Measurements from ENCODE around the gene ECI1. TPM values are rescaled to one million over a fixed set of nuclear protein-coding genes. Genes with fewer than 3 reads are reported as not detected.
A peak's percentile ranks its signal among the peaks of the same experiment; 100 is the strongest.

ECI1 gene
- total RNA-seq, 1 experiment from 2014 or later = 157 TPM

GRCh38 chr16:2226918-2227317 lies 24.5 kb downstream of the ECI1 start:
- H3K4me1 ChIP-seq = peaks cover 8% of the 10 kb centered on the region
- Mint-ChIP-seq H3K36me3 (ENCODE audit: insufficient read depth, unreplicated experiment) (peaks cover 14% of the 10 kb centered on the region), H3K27ac (ENCODE audit: unreplicated experiment) (no peak overlapping the region), H3K4me1 (ENCODE audit: low read depth, unreplicated experiment) (no peaks in the 10 kb centered on the region), H3K4me3 (ENCODE audit: unreplicated experiment) (no peak overlapping the region), H3K27me3 (ENCODE audit: insufficient read depth, unreplicated experiment) (no peaks in the 10 kb centered on the region), H3K9me3 (ENCODE audit: unreplicated experiment) (no peaks in the 10 kb centered on the region)
- no TSS peak for BruUV-seq (replicated peaks)
- no peaks in the 10 kb centered on the region; the same call in 1 of the 2 replicates for H3K36me3 ChIP-seq (ENCODE audit: control insufficient read depth, insufficient read depth, low read length)
- no peak for TF ChIP-seq CTCF (IDR thresholded peaks at IDR 0.05; ENCODE audit: insufficient read depth in 1 of 2, low read depth in 1 of 2, low read length in 1 of 2, severe bottlenecking in 1 of 2, unreplicated experiment in 1 of 2)
- ChIA-PET CTCF (interaction anchor here (0.6 to 1.1 kb wide), 2 partner anchors 20 to 311 kb away, joined by 3 to 4 read pairs; partner anchors contain the start of gene PDPK1), POLR2A (no interaction called here)
- intact Hi-C loops (cut with micrococcal nuclease; ENCODE audit: unreplicated experiment) = no loop called here
- H3K27me3 ChIP-seq (replicated peaks; ENCODE audit: control insufficient read depth, insufficient read depth, low read length) = no peaks in the 10 kb centered on the region
- H3K9me3 ChIP-seq = no peaks in the 10 kb centered on the region
- no peak for DNase-seq
- H3K4me3 ChIP-seq (ENCODE audit: low read depth, low read length) = no peak overlapping the region

- DNase-seq = no peak
- Mint-ChIP-seq H3K27ac (ENCODE audit: unreplicated experiment) (no peak overlapping the region), H3K4me1 (ENCODE audit: low read depth, unreplicated experiment) (no peaks in the 10 kb centered on the region), H3K4me3 (ENCODE audit: unreplicated experiment) (no peak overlapping the region), H3K27me3 (ENCODE audit: insufficient read depth, unreplicated experiment) (no peaks in the 10 kb centered on the region), H3K9me3 (ENCODE audit: unreplicated experiment) (no peaks in the 10 kb centered on the region), H3K36me3 (ENCODE audit: insufficient read depth, unreplicated experiment) (peaks cover 14% of the 10 kb centered on the region)
- intact Hi-C loops (cut with micrococcal nuclease; ENCODE audit: unreplicated experiment) = no loop called here
- TF ChIP-seq CTCF (IDR thresholded peaks at IDR 0.05; ENCODE audit: insufficient read depth in 1 of 2, low read depth in 1 of 2, low read length in 1 of 2, severe bottlenecking in 1 of 2, unreplicated experiment in 1 of 2) = no peak
- Histone ChIP-seq H3K4me1 (peaks cover 8% of the 10 kb centered on the region), H3K36me3 (ENCODE audit: control insufficient read depth, insufficient read depth, low read length) (no peaks in the 10 kb centered on the region; the same call in 1 of the 2 replicates), H3K4me3 (ENCODE audit: low read depth, low read length) (no peak overlapping the region), H3K9me3 (no peaks in the 10 kb centered on the region), H3K27me3 (replicated peaks; ENCODE audit: control insufficient read depth, insufficient read depth, low read length) (no peaks in the 10 kb centered on the region)
- ChIA-PET CTCF (interaction anchor here (0.6 to 1.1 kb wide), 2 partner anchors 21 to 311 kb away, joined by 3 to 4 read pairs; partner anchors contain the start of gene PDPK1), POLR2A (interaction anchor here (0.9 kb wide), 1 partner anchor 71 kb away, joined by 3 read pairs; the partner anchor contains the start of gene TRAF7)
- BruUV-seq (replicated peaks) = no TSS peak
Measured at GRCh38 chr16:2226245-2226793, 25.1 kb downstream of the ECI1 start.

- DNase-seq = peak; percentile 54 to 58
- H3K9me3 ChIP-seq = no peaks in the 10 kb centered on the region
- no peak for TF ChIP-seq CTCF (IDR thresholded peaks at IDR 0.05; ENCODE audit: insufficient read depth in 1 of 2, low read depth in 1 of 2, low read length in 1 of 2, severe bottlenecking in 1 of 2, unreplicated experiment in 1 of 2)
- Mint-ChIP-seq H3K9me3 (ENCODE audit: unreplicated experiment) (no peaks in the 10 kb centered on the region), H3K36me3 (ENCODE audit: insufficient read depth, unreplicated experiment) (peaks cover 14% of the 10 kb centered on the region), H3K27ac (ENCODE audit: unreplicated experiment) (peak overlapping the region; percentile 64), H3K4me3 (ENCODE audit: unreplicated experiment) (peak overlapping the region; percentile 81), H3K27me3 (ENCODE audit: insufficient read depth, unreplicated experiment) (no peaks in the 10 kb centered on the region), H3K4me1 (ENCODE audit: low read depth, unreplicated experiment) (no peaks in the 10 kb centered on the region)
- intact Hi-C loops (cut with micrococcal nuclease; ENCODE audit: unreplicated experiment) = loop anchor here (1.0 kb wide), 1 partner anchor 9 kb away; no protein-coding TSS in a partner anchor
- TSS peak; percentile 53 for BruUV-seq (replicated peaks)
- peak overlapping the region; percentile 79 for H3K4me3 ChIP-seq (ENCODE audit: low read depth, low read length)
- peaks cover 8% of the 10 kb centered on the region for H3K4me1 ChIP-seq
- H3K27me3 ChIP-seq (replicated peaks; ENCODE audit: control insufficient read depth, insufficient read depth, low read length) = no peaks in the 10 kb centered on the region
- no peaks in the 10 kb centered on the region; the same call in 1 of the 2 replicates for H3K36me3 ChIP-seq (ENCODE audit: control insufficient read depth, insufficient read depth, low read length)
- ChIA-PET CTCF (interaction anchor here (0.6 to 1.0 kb wide), 2 partner anchors 45 to 259 kb away, joined by 3 to 8 read pairs; partner anchors contain the start of gene RPS2), POLR2A (interaction anchor here (0.5 kb wide), 1 partner anchor 49 kb away, joined by 3 read pairs; no protein-coding TSS in a partner anchor)
Measured at GRCh38 chr16:2223942-2224486, 27.4 kb downstream of the ECI1 start.
